Skeletal muscle cell (primary cell): ENCODE data around the gene SLC39A7.

Experiments used
- DNase-seq: peaks from one replicate; pipeline ENCODE4 v3.0.0-alpha.2; 2010; ENCODE audit warnings: low read depth
- H3K4me3 ChIP-seq: 2 replicates; pipeline ENCODE4 v1.5.1; 2011; ENCODE audit warnings: low read depth, mild to moderate bottlenecking, control low read depth, low read length, moderate library complexity

The SLC39A7 gene

DNA sequence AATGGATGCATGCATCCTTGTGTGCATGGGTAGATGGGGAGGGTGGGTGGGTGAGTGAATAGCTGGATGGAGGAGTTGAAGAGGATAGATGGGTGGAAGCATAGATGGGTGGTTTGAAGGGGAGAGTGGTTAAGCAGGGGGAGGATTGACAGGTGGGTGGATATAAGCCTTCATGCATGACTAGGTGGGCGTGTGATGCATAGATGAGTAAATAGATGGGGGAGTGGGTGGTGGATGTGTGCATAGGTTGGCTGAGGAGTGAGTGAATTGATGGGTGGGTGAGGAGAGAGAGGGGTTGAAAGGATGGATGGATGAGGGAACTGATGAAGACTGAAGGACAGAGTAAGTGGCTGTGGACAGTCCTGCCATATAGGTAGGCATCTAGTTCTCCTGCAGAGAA lies 12.9 kb upstream of the SLC39A7 start:
- no peak for DNase-seq
- H3K4me3 ChIP-seq: no peak overlapping the region

DNA sequence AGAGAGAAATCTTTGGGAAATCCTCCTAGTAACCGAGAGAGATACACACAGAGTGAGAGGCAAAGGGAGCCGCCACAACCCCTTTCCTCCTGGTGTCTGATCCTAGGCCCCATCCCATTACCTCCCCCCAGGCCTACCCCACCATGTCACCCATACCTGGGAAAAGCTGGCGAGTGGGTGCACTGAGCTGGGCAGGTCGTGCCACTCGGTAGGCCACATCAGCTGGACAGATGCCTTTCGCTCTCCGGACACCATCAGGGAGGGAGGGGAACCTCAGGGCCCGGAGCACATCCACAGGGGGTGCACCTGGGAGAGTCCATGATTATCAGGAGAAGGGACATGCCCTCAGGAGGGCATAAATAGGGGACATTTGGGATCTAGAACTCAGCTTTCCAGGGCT lies 11.5 kb upstream of the SLC39A7 start:
- no peak overlapping the region for H3K4me3 ChIP-seq
- DNase-seq: no peak

DNA sequence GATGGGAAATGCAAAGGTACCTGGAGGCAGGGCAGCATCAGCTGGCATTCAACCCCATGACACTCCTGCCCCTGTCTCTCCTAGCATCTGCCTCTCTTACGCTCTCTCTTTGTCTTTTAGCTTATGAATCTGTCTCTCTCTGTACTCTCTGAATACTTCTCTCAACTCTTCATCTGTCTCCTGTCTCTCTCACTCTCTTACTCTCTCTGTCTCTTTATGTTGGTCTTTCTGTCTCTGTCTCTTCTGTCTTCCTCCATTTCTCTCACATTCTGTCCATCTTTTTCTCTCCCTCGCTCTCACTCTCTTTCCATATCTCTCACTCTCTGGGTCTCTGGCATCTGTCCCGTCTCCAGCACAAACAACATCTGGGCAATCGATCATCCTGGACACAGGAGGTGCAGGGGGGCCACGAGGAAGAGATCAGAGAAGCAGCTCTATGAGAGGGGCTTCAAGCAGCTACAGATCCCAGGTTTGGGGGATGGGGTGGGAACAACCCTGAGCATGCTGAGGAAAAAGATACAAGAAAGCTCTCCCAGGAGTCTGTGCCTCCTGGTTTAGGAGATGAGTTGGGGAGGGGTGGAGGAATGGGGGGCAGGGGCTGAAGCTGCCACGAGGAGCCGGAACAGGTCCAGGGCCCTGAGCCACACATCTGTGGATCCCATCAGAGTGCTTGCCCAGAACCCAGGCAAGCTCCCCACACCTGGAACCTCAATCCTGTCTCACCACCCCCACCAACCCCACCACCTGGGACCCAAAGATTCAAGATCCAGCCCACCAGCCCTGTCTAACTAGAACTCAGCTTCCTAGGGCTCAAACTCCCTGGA lies 10.8 kb upstream of the SLC39A7 start:
- no peak overlapping the region for H3K4me3 ChIP-seq

DNA sequence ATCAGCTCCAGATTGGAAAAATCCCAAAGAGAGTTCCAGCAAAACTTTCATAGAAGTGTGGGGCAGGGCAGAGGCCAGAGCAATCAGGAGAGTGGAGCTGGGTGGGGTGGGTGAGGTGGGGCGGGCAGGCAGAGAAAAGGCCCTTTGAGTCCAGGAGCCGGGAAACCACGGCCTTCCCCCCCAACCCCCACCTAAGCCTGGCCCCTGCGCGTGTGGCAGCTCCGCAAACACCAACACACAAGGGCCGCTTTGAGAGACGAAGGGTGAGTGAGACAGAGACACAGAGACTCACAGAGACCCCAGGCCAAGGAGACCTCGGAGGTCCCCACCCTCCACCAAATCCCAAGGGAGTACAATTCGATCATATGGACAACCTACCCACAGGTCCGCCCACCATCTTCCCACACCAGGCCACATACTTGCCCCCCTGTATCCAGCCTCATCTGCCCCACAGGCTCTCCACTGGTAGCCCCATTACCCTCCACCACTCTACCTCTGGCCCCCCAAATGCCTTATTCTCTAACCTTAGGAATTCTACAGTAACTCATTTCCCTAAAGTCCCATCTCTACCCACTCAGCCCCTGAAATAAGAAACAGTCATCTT lies 10.1 kb upstream of the SLC39A7 start:
- no peak overlapping the region for H3K4me3 ChIP-seq
- no peak for DNase-seq

More for the DNA sequence above, 10.8 kb upstream of the SLC39A7 start:
- DNase-seq: no peak

DNA sequence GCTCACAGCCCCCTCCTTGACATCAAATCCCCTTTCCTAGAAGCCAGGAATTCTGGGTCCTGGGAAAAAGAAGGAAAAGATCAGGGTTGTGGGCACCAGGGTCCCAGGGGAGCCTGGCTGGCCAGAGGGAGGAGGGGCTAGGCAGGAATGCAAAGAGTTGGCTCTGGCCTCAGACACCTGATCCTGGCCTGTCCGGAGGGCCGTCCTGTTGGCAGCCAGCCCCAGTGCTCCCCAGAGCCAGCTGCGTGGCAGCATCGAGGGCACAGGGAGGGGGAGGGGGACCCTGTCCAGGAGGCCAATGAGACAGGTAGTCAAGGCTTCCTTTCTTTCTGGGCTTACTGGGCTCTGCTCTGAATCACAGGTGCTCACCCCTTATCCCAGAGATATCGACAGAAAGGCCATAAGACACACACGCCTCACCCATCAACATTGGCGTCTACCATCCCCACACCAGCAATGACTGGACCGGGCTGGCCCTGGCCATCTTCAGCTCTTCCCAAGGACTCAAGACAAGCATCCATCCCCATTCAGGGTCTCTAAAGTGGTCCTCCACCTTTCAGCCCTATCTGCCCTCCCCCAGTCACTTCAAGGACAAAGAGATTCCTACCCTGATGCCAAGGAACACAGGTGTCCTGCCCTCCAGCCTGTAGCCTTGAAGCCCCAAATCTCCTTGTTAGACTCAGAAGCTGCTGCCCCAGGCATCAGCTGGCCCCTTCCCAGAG lies 9.1 kb upstream of the SLC39A7 start:
- no peak overlapping the region for H3K4me3 ChIP-seq
- no peak for DNase-seq

DNA sequence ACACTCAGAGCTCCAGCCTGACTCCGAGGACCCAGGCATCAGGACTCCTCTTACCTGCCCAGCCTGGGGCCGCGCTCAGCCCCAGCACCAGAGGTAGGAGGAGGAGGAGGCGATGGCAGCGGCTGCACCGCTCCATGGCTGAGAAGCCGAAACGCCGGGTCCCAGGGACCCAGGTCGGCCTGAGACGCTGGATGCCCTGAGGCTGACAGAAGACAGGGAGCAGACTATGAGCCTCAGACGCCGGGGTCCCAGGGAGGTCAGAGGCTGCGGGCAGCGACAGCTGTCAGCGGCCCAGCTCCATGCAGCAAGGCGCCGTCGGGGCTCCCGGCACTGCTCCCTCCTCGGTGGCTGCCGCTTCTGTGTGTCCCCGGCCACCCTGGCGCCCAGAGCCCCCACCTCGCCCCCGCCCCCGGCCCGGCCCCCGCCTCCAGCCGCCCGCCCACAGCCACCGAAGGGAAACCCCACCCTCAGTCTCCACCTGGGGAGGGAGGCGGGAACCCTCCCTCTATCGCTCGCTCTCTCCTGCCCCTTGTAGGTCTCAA lies 8.5 kb upstream of the SLC39A7 start, which contains the start of gene COL11A2:
COL11A2 (minus strand) TSS at position 363 of the 542 bp plus-strand sequence; CDS start at position 136, 227 bp downstream.
- DNase-seq: no peak
- peak within 1 kb of the TSS; percentile 42 for H3K4me3 ChIP-seq

DNA sequence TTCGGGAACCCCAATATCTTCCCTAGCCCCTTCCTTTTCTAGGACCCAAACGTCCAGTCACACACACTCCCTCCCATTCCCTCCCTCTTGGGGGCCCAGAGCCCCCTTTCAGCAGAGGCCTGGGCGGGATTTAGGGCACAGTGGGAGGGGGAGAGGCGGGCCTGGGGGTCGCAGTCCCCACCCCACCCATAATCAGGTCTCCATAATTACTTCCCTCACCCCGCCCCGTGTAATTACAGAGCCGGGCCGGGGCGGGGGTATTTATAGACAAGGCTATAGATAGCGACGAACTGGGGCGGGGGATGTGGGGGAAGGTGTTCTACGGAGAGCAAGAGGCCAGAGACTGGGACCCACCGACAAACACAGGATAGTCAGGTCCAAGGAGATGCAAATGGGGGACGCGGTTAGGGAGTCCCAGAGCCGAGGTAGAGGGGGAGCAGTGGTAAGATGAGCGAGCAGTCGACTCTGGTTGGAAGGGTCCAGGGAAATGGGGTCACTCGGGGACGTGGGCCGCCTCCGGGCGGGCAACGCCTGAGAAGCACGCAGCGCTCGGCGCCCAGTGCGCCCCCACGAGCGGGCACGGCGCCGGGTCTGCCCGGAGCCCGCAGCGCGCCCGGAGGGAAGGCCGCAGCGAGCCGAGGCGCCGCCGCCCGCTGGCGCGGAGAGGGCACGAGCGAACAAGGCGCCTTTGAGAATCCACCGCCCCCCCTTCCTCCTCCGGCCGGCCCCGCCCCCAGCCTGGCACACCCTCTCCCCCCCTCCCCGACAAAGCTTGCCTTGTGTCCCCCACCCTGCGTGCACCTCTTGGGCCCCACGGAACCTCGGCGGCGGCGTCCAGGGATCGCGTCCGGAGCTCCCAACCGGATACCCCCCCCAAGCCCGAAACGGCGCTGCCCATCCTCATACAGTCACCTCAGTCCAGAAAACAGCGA lies 7.7 kb upstream of the SLC39A7 start:
- DNase-seq: no peak
- peak overlapping the region; percentile 42 for H3K4me3 ChIP-seq

DNA sequence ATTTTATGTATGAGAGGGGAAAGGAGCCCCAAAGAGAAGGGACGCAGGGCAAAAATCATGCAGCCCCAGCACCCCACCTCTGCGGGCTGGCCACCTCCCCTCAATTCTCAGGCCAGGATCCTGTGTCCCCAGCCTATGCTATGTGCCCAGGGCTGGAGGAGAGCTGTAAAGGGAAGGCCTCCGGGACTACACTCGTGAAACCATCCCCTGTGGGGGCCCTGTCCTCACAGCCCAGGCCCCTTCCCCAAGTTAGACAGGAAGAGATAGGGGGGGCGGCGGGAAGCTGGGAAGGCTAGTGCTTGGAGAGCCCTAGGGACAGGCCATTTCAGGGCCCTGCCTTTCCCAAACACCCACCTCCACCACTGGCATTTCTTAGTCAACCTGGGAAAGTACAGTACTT lies 7.0 kb upstream of the SLC39A7 start:
- no peak for DNase-seq

DNA sequence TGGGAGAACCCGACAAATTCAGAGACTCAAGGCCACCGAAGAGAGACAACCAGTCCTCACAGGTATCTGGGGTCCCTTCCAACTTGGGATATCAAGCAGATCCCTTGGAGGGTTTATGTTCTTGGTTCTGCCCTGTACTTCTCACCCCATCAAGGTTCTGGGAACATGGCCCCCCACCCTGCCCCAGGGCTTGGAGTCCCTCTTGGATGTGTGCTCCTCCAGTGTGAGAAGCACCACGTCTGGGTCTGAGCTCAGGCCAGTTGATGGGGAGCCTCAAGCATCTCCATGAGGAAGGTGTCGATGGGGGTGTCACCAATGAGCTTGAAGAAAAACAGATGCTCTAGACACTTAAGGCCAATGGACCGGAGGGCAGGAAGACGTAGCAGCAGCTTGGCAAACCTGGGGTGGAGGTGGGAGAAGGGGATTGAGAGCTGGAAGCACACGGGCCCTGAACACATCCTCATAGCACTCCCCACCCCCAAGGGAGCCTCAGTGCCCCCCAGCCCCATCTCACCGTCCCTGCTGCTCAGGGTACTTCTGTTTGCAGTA lies 6.2 kb upstream of the SLC39A7 start:
- no peak overlapping the region for H3K4me3 ChIP-seq
- DNase-seq: no peak

More for the DNA sequence above, 7.0 kb upstream of the SLC39A7 start:
- H3K4me3 ChIP-seq: no peak overlapping the region

DNA sequence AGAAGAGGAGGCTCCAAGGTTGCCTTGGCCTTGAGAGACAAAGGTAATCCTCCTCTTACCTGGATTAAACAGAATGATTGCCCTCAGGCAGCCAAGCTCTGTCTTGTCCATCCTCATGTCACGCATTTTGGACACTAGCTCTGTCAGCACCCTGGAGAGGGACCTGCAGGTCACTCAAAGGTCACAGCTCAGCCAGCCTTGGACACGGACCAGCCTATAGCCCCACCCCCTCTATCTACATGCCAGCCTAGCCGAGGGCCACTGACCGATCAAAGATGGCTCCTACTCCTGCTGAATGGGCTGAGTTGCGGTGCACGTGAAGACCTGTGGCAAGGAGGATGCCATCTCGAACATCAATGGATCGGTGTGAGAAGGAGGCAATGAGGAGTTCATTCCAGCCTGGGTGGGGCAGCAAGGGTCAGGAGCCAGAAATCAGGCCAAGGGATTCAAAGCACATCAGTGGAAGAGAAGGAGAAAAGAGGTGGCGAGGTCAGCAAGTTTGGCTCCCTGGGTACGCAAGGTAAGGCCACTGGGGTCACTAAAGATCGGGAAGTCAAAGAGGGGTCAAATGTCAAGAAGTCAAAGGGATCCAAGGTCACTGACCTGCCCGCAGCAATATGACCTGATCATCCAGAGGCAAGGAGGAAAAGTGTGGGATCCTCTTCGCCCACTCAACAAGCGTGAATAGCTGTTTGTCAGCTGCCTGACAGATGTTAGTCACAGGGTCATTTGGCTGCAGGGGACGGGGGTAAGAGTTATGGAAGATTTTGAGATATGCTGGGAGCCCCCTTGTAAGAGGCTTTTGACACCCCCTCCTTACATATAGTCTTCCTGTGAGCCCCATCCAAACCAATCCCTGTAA lies 5.1 kb upstream of the SLC39A7 start:
- DNase-seq: no peak
- H3K4me3 ChIP-seq: no peak overlapping the region

DNA sequence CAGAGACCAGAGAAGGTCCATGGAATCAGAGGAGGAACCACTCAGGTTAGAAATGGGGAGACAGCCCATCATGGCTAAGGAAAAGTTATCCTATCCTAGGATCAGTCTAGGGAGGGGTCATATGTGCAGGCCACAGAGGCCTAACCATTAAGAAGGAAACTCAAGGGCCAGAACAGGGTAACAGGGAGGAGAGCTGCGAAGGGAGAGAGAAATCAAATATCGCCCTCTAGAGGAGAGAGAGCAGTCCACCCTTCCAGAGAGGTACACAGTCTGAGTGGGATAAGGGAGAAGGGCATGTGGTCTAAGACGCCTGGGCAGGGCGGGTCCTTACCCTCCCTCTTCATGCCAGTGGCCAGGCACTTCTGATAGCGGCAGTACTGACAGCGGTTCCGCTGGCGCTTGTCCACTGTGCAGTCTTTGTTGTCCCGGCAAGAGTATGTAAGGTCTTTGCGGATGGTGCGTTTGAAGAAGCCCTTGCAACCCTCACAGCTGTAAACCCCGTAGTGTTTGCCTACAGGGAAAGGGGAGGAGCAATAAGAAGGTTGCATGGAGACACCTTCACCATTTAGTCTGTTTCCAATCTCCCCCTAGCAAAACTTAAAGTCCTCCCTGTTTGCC lies 3.1 kb upstream of the SLC39A7 start:
- no peak for DNase-seq
- H3K4me3 ChIP-seq: no peak overlapping the region

DNA sequence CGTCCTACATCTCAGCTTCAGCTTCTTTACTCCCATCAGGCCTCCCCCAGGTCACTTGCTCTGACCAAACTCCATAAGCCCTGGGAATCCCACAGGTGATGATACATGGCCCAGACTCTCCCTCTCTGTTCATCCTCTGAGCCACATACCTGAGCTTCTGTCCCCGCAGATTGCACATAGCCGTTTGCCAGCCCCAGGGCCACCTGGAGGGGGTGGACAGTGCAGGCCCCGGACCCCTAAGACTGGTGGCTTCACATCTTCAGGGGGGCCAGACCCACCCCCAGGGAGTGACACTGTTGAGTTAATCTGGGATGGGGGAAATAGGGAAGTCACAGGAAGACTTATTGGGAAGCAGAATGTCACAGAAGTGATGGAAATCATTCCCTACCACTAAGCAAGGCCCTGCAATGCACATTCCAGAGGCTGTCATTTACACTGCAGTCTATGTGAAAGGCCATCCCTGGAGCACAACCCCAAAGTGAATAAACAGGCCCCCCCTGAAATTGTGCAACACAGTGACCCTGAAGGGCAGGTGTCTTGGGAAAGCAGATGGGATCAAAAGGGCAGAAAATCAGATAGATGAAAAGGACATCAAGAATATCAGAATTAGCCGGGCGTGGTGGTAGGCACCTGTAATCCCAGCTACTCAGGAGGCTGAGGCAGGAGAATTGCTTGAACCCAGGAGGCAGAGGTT lies 2.4 kb upstream of the SLC39A7 start:
- no peak for DNase-seq
- no peak overlapping the region for H3K4me3 ChIP-seq

DNA sequence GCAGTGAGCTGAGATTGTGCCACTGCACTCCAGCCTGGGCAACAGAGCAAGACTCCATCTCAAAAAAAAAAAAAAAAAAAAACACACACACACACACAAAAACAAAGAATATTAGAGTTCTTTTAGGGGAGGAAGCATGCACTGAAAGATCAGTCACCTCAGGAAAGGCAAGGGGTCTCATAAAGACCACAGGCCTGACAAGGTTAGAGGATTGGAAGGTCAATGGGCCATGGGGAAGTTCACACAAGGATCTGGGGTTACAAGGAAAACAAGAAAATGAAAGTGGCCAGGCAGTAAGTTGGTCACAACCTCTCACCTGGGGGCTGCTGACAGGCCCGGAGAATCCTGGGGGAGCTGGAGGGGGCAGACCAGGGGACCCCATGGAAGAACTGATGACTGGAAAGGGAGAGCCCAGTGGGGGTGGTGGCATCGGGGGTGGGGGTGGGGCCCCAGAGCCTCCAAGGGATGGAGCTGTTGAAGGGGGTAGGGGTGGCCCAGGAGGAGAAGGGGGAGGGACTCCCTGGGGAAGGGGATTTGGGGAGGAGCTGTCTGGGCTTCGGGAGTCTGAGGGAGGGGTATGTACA lies 1.7 kb upstream of the SLC39A7 start:
- H3K4me3 ChIP-seq: peak overlapping the region; percentile 95
- DNase-seq: no peak

DNA sequence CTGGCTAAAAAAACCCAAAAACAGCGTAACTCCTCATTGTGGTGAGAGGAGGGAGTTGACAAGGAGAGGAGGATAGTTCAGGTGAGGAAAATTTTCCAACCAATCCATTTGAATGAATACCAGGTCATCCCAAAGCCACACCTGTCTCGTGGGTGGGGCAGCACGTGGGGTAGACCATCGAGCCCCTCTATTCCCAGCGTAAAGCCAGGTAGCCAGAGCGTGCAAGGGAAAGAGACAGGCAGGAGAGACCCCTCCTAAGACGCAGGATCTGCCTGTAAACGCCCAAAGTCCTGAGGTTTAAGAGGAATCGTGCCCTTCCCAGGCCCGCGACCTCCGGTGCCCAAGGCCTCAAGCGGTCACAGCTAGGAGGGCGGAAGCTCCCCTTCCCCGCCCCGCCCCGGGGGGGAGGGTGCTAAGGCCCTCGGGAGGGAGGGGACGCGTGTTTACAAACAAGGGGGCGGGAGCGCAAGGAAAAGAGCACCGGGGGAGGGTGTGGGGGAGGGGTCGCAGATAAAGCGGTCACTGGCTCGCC lies 914 bp upstream of the SLC39A7 start:
- H3K4me3 ChIP-seq: peak overlapping the region; percentile 95
- no peak for DNase-seq

DNA sequence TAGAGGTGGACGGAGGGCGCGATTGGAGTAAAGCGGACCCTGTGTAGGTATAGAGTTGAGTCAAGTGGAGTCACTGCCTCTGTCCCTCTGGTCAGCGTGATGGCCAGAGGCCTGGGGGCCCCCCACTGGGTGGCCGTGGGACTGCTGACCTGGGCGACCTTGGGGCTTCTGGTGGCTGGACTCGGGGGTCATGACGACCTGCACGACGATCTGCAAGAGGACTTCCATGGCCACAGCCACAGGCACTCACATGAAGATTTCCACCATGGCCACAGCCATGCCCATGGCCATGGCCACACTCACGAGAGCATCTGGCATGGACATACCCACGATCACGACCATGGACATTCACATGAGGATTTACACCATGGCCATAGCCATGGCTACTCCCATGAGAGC lies 479 bp downstream of the SLC39A7 start:
- H3K4me3 ChIP-seq: peak overlapping the region; percentile 95
- DNase-seq: no peak

DNA sequence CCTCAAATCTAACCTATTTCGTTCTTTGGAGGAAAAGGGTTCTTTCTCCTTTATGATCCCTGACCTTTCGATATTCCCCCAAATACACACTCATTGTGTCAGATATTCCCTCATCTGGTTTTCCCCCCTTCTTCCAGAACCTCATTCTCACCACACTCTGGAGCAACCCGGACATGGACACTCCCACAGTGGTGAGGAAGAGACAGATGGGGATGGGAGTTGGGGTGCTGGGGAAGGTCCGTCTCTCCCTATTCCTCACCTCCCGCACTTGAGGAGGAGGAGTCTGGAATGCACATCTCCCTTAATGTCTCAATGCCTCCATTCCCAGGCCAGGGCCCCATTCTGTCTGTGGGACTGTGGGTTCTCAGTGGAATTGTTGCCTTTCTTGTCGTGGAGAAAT lies 1.3 kb downstream of the SLC39A7 start:
- peak overlapping the region; percentile 95 for H3K4me3 ChIP-seq

More for the DNA sequence above, 1.3 kb downstream of the SLC39A7 start:
- no peak for DNase-seq
